GM23338 (cell line): ENCODE data around the gene MORN4. TPM values are rescaled to one million over a fixed set of nuclear protein-coding genes. Genes with fewer than 3 reads are reported as not detected.

ENCODE experiments used
- ATAC-seq: fragments of 200-7000 bp; cut with Tn5 transposase; 3 replicates; pipeline ENCODE4 v1.9.1; 2020
- DNase-seq: peaks from one replicate; pipeline ENCODE4 v3.0.0-alpha.2; 2015; ENCODE audit warnings: low spot score
- H2AFZ ChIP-seq: fragments of 200-600 bp; sonication (generic); 2 replicates; pipeline ENCODE4 v1.8.0; 2016; ENCODE audit warnings: antibody characterized with exemption, mild to moderate bottlenecking, moderate library complexity
- H3F3A ChIP-seq: fragments of 200-600 bp; sonication (generic); replicated peaks from 2 replicates; pipeline ENCODE4 v1.8.0; 2017; ENCODE audit warnings: antibody characterized with exemption, mixed run types, low read depth
- H3K27ac ChIP-seq: fragments of 200-600 bp; sonication (generic); 2 replicates; pipeline ENCODE4 v1.6.1; 2016; ENCODE audit warnings: low read depth
- H3K27me3 ChIP-seq: fragments of 200-600 bp; sonication (generic); 2 replicates; pipeline ENCODE4 v1.8.0; 2016; ENCODE audit warnings: mild to moderate bottlenecking, mixed run types, moderate library complexity; ENCODE audit not compliant: insufficient read depth
- H3K36me3 ChIP-seq: fragments of 200-600 bp; sonication (generic); 2 replicates; pipeline ENCODE4 v1.8.0; 2016; ENCODE audit warnings: mild to moderate bottlenecking; ENCODE audit not compliant: insufficient read depth
- H3K4me1 ChIP-seq: fragments of 200-600 bp; sonication (generic); 2 replicates; pipeline ENCODE4 v1.8.0; 2016; ENCODE audit warnings: mild to moderate bottlenecking, moderate library complexity; ENCODE audit not compliant: insufficient read depth
- H3K4me2 ChIP-seq: fragments of 200-600 bp; sonication (generic); 2 replicates; pipeline ENCODE4 v1.7.1; 2017; ENCODE audit warnings: mixed run types
- H3K4me3 ChIP-seq: fragments of 200-600 bp; sonication (generic); 2 replicates; pipeline ENCODE4 v1.6.1; 2016; ENCODE audit warnings: mixed run types
- H3K79me2 ChIP-seq: fragments of 200-600 bp; sonication (generic); replicated peaks from 2 replicates; pipeline ENCODE4 v1.8.0; 2017; ENCODE audit warnings: mild to moderate bottlenecking; ENCODE audit not compliant: insufficient read depth
- H3K9me2 ChIP-seq: fragments of 200-600 bp; sonication (generic); 2 replicates; pipeline ENCODE4 v1.8.0; 2017; ENCODE audit not compliant: insufficient read depth
- H4K20me1 ChIP-seq: fragments of 200-600 bp; sonication (generic); replicated peaks from 2 replicates; pipeline ENCODE4 v1.8.0; 2017; ENCODE audit warnings: mild to moderate bottlenecking; ENCODE audit not compliant: insufficient read depth
- H3K27ac Mint-ChIP-seq: 2 replicates; pipeline ENCODE4 v1.8.0; 2020; ENCODE audit warnings: inconsistent platforms, mild to moderate bottlenecking, moderate library complexity, mixed read lengths
- H3K27me3 Mint-ChIP-seq: 3 replicates; pipeline ENCODE4 v1.8.0; 2022; ENCODE audit warnings: low read depth, mild to moderate bottlenecking, moderate library complexity, mixed read lengths, inconsistent platforms; ENCODE audit not compliant: insufficient read depth, poor library complexity
- H3K36me3 Mint-ChIP-seq: 3 replicates; pipeline ENCODE4 v1.8.0; 2021; ENCODE audit warnings: low read depth, mild to moderate bottlenecking, inconsistent platforms, moderate library complexity, mixed read lengths
- H3K4me1 Mint-ChIP-seq: 3 replicates; pipeline ENCODE4 v1.8.0; 2020; ENCODE audit warnings: mild to moderate bottlenecking, inconsistent platforms, mixed read lengths
- H3K4me3 Mint-ChIP-seq: 3 replicates; pipeline ENCODE4 v1.8.0; 2021; ENCODE audit warnings: moderate library complexity, mild to moderate bottlenecking, inconsistent platforms, mixed read lengths
- H3K9me3 Mint-ChIP-seq: 3 replicates; pipeline ENCODE4 v1.8.0; 2020; ENCODE audit warnings: moderate library complexity, mild to moderate bottlenecking, inconsistent platforms, mixed read lengths
- CREB1 ChIP-seq: fragments of 250-450 bp; sonication (Bioruptor Pico); IDR thresholded peaks from 2 replicates; pipeline ENCODE4 v1.5.0; 2020; ENCODE audit warnings: low read depth, mild to moderate bottlenecking, moderate library complexity
- EZH2 ChIP-seq: fragments of 200-600 bp; sonication (generic); IDR thresholded peaks from one replicate; pipeline ENCODE4 v1.8.0; 2017; ENCODE audit warnings: antibody characterized with exemption, mild to moderate bottlenecking, low read depth; ENCODE audit not compliant: unreplicated experiment
- EZH2phosphoT487 ChIP-seq: fragments of 200-600 bp; sonication (generic); IDR thresholded peaks from one replicate; pipeline ENCODE4 v1.8.1; 2018; ENCODE audit warnings: antibody characterized with exemption; ENCODE audit not compliant: unreplicated experiment
- JUNB ChIP-seq: IDR thresholded peaks from one replicate; pipeline ENCODE4 v1.6.1; 2016; ENCODE audit warnings: antibody characterized with exemption; ENCODE audit not compliant: unreplicated experiment
- NANOG ChIP-seq: IDR thresholded peaks from 2 replicates; pipeline ENCODE4 v1.6.1; 2016; ENCODE audit warnings: antibody characterized with exemption, borderline replicate concordance
- POLR2AphosphoS5 ChIP-seq: IDR thresholded peaks from 2 replicates; pipeline ENCODE4 v1.6.1; 2016; ENCODE audit warnings: antibody characterized with exemption, low read depth
- STAT1 ChIP-seq: IDR thresholded peaks from one replicate; pipeline ENCODE4 v1.6.1; 2016; ENCODE audit warnings: antibody characterized with exemption; ENCODE audit not compliant: unreplicated experiment
- ZNF114 ChIP-seq: fragments of 250-450 bp; sonication (Bioruptor Pico); IDR thresholded peaks from 2 replicates; pipeline ENCODE4 v1.5.0; 2020; ENCODE audit warnings: mild to moderate bottlenecking, moderate library complexity
- ZNF331 ChIP-seq: fragments of 250-450 bp; sonication (Bioruptor Pico); IDR thresholded peaks from 2 replicates; pipeline ENCODE4 v1.5.0; 2020; ENCODE audit warnings: low read depth, mild to moderate bottlenecking, moderate library complexity
- polyA plus RNA-seq: library from polyadenylated mRNA; unstranded; fragments of >200 nt; fragmentation: Nextera tagmentation; extraction: Ambion mirVana; gene quantifications from 2 replicates; pipeline ENCODE4 v1.2.1, GENCODE V29; 2016
- total RNA-seq: library from RNA; depleted of rRNA; stranded (reverse); fragments of >200 nt; shearing (Covaris generic); gene quantifications from 2 replicates; pipeline ENCODE4 v1.2.3, GENCODE V29; 2014
- TF ChIP-seq, protein P1 (sequence below): IDR thresholded peaks from 2 replicates; pipeline ENCODE4 v1.6.1; 2016; ENCODE audit warnings: antibody characterized with exemption
- TF ChIP-seq, protein P2 (sequence below): IDR thresholded peaks from one replicate; pipeline ENCODE4 v1.6.1; 2018; ENCODE audit warnings: antibody characterized with exemption; ENCODE audit not compliant: unreplicated experiment
- TF ChIP-seq, protein P3 (sequence below): fragments of 250-450 bp; sonication (Bioruptor Pico); IDR thresholded peaks from 2 replicates; pipeline ENCODE4 v1.5.0; 2020; ENCODE audit warnings: mild to moderate bottlenecking, moderate library complexity
- TF ChIP-seq, protein P4 (sequence below), 2 experiments: fragments of 200-600 bp in 1 of 2; sonication (generic) in 1 of 2; conservative IDR thresholded peaks; 2 replicates each; pipeline versions ENCODE4 v1.5.1 to v1.6.1; 2016 to 2017; ENCODE audit warnings: antibody characterized with exemption in 2 of 2, low read depth in 2 of 2, mild to moderate bottlenecking in 2 of 2, moderate library complexity in 1 of 2

Gene MORN4
- total and polyA plus RNA-seq, 2 experiments from 2014 or later: 9.0 to 50.0 TPM

DNA sequence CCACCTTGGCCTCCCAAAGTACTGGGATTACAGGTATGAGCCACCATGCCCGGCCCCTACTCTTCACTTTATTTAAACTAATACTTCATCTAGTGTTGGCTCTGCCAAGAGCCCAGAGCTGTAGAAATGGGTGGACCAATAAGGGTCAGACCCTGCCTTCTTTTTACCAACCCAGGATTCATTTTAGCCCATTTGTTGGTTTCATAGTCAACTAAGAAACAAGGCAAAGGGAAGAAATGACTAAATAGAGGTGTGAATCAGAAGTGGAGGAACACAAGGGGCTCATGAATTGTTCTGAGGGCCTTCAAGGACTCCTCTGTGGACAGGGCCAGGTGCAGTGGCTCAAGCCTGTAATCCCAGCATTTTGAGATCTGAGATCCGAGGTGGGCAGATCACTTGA lies 59.6 kb downstream of the MORN4 start:
- TF ChIP-seq, protein P1, sequence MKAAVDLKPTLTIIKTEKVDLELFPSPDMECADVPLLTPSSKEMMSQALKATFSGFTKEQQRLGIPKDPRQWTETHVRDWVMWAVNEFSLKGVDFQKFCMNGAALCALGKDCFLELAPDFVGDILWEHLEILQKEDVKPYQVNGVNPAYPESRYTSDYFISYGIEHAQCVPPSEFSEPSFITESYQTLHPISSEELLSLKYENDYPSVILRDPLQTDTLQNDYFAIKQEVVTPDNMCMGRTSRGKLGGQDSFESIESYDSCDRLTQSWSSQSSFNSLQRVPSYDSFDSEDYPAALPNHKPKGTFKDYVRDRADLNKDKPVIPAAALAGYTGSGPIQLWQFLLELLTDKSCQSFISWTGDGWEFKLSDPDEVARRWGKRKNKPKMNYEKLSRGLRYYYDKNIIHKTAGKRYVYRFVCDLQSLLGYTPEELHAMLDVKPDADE: no peak
- TF ChIP-seq EZH2phosphoT487 (no peak), ZNF331 (CRISPR knock-in tag) (no peak), EZH2 (no peak), CREB1 (CRISPR knock-in tag) (no peak), ZNF114 (CRISPR knock-in tag) (no peak), JUNB (no peak), NANOG (no peak), POLR2AphosphoS5 (no peak), STAT1 (no peak)
- TF ChIP-seq, protein P2, sequence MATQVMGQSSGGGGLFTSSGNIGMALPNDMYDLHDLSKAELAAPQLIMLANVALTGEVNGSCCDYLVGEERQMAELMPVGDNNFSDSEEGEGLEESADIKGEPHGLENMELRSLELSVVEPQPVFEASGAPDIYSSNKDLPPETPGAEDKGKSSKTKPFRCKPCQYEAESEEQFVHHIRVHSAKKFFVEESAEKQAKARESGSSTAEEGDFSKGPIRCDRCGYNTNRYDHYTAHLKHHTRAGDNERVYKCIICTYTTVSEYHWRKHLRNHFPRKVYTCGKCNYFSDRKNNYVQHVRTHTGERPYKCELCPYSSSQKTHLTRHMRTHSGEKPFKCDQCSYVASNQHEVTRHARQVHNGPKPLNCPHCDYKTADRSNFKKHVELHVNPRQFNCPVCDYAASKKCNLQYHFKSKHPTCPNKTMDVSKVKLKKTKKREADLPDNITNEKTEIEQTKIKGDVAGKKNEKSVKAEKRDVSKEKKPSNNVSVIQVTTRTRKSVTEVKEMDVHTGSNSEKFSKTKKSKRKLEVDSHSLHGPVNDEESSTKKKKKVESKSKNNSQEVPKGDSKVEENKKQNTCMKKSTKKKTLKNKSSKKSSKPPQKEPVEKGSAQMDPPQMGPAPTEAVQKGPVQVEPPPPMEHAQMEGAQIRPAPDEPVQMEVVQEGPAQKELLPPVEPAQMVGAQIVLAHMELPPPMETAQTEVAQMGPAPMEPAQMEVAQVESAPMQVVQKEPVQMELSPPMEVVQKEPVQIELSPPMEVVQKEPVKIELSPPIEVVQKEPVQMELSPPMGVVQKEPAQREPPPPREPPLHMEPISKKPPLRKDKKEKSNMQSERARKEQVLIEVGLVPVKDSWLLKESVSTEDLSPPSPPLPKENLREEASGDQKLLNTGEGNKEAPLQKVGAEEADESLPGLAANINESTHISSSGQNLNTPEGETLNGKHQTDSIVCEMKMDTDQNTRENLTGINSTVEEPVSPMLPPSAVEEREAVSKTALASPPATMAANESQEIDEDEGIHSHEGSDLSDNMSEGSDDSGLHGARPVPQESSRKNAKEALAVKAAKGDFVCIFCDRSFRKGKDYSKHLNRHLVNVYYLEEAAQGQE: no peak
- TF ChIP-seq, protein P3, sequence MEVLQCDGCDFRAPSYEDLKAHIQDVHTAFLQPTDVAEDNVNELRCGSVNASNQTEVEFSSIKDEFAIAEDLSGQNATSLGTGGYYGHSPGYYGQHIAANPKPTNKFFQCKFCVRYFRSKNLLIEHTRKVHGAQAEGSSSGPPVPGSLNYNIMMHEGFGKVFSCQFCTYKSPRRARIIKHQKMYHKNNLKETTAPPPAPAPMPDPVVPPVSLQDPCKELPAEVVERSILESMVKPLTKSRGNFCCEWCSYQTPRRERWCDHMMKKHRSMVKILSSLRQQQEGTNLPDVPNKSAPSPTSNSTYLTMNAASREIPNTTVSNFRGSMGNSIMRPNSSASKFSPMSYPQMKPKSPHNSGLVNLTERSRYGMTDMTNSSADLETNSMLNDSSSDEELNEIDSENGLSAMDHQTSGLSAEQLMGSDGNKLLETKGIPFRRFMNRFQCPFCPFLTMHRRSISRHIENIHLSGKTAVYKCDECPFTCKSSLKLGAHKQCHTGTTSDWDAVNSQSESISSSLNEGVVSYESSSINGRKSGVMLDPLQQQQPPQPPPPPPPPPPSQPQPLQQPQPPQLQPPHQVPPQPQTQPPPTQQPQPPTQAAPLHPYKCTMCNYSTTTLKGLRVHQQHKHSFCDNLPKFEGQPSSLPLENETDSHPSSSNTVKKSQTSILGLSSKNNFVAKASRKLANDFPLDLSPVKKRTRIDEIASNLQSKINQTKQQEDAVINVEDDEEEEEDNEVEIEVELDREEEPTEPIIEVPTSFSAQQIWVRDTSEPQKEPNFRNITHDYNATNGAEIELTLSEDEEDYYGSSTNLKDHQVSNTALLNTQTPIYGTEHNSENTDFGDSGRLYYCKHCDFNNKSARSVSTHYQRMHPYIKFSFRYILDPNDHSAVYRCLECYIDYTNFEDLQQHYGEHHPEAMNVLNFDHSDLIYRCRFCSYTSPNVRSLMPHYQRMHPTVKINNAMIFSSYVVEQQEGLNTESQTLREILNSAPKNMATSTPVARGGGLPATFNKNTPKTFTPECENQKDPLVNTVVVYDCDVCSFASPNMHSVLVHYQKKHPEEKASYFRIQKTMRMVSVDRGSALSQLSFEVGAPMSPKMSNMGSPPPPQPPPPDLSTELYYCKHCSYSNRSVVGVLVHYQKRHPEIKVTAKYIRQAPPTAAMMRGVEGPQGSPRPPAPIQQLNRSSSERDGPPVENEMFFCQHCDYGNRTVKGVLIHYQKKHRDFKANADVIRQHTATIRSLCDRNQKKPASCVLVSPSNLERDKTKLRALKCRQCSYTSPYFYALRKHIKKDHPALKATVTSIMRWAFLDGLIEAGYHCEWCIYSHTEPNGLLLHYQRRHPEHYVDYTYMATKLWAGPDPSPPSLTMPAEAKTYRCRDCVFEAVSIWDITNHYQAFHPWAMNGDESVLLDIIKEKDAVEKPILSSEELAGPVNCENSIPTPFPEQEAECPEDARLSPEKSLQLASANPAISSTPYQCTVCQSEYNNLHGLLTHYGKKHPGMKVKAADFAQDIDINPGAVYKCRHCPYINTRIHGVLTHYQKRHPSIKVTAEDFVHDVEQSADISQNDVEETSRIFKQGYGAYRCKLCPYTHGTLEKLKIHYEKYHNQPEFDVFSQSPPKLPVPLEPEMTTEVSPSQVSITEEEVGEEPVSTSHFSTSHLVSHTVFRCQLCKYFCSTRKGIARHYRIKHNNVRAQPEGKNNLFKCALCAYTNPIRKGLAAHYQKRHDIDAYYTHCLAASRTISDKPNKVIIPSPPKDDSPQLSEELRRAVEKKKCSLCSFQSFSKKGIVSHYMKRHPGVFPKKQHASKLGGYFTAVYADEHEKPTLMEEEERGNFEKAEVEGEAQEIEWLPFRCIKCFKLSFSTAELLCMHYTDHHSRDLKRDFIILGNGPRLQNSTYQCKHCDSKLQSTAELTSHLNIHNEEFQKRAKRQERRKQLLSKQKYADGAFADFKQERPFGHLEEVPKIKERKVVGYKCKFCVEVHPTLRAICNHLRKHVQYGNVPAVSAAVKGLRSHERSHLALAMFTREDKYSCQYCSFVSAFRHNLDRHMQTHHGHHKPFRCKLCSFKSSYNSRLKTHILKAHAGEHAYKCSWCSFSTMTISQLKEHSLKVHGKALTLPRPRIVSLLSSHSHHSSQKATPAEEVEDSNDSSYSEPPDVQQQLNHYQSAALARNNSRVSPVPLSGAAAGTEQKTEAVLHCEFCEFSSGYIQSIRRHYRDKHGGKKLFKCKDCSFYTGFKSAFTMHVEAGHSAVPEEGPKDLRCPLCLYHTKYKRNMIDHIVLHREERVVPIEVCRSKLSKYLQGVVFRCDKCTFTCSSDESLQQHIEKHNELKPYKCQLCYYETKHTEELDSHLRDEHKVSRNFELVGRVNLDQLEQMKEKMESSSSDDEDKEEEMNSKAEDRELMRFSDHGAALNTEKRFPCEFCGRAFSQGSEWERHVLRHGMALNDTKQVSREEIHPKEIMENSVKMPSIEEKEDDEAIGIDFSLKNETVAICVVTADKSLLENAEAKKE (CRISPR knock-in tag): no peak
- TF ChIP-seq, protein P4, sequence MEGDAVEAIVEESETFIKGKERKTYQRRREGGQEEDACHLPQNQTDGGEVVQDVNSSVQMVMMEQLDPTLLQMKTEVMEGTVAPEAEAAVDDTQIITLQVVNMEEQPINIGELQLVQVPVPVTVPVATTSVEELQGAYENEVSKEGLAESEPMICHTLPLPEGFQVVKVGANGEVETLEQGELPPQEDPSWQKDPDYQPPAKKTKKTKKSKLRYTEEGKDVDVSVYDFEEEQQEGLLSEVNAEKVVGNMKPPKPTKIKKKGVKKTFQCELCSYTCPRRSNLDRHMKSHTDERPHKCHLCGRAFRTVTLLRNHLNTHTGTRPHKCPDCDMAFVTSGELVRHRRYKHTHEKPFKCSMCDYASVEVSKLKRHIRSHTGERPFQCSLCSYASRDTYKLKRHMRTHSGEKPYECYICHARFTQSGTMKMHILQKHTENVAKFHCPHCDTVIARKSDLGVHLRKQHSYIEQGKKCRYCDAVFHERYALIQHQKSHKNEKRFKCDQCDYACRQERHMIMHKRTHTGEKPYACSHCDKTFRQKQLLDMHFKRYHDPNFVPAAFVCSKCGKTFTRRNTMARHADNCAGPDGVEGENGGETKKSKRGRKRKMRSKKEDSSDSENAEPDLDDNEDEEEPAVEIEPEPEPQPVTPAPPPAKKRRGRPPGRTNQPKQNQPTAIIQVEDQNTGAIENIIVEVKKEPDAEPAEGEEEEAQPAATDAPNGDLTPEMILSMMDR (conservative IDR thresholded peaks at IDR 0.05; ENCODE audit: low read depth in 2 of 2): no peak
- H4K20me1 ChIP-seq: 0 out of 2 replicates have a peak, but pooled peaks cover 3% of the 10 kb centered on the region
- H3K4me1 Mint-ChIP-seq: peaks cover 17% of the 10 kb centered on the region; the same call in 2 of the 3 replicates
- H3K4me3 Mint-ChIP-seq: no peak overlapping the region
- no peaks in the 10 kb centered on the region for H3K9me2 ChIP-seq
- H3K27me3 ChIP-seq: no peaks in the 10 kb centered on the region
- no peak overlapping the region for H2AFZ ChIP-seq
- no peak overlapping the region for H3K4me2 ChIP-seq
- no peaks in the 10 kb centered on the region for H3K36me3 ChIP-seq
- peaks cover 2% of the 10 kb centered on the region; the same call in 1 of the 3 replicates for H3K36me3 Mint-ChIP-seq
- no peaks in the 10 kb centered on the region; the same call in 1 of the 2 replicates for H3K4me1 ChIP-seq
- no peak overlapping the region for H3K27ac Mint-ChIP-seq
- no peaks in the 10 kb centered on the region for H3K9me3 Mint-ChIP-seq
- no peak for ATAC-seq
- no peak for DNase-seq
- no peak overlapping the region for H3K27ac ChIP-seq
- H3K4me3 ChIP-seq: no peak overlapping the region
- H3K79me2 ChIP-seq: no peaks in the 10 kb centered on the region
- no peaks in the 10 kb centered on the region for H3F3A ChIP-seq
- peaks cover 6% of the 10 kb centered on the region for H3K27me3 Mint-ChIP-seq
